Mucosa of stomach (tissue), 1 donor: ENCODE data around the gene STAMBP.

Source experiments
- H3K27me3 ChIP-seq: one replicate; pipeline ENCODE4 v1.7.0; 2013; ENCODE audit warnings: mild to moderate bottlenecking, low read length; ENCODE audit not compliant: control insufficient read depth, insufficient read depth
- H3K36me3 ChIP-seq: one replicate; pipeline ENCODE4 v1.7.0; 2013; ENCODE audit warnings: low read length; ENCODE audit not compliant: control insufficient read depth, insufficient read depth
- H3K4me1 ChIP-seq: one replicate; pipeline ENCODE4 v1.7.0; 2013; ENCODE audit warnings: mild to moderate bottlenecking, low read length; ENCODE audit not compliant: control insufficient read depth, insufficient read depth
- H3K4me3 ChIP-seq: one replicate; pipeline ENCODE4 v1.7.0; 2013; ENCODE audit warnings: low read length
- H3K9ac ChIP-seq: one replicate; pipeline ENCODE4 v1.7.0; 2013; ENCODE audit warnings: mild to moderate bottlenecking, low read length, moderate library complexity
- H3K9me3 ChIP-seq: one replicate; pipeline ENCODE4 v1.7.0; 2013; ENCODE audit warnings: mild to moderate bottlenecking, low read length, moderate library complexity; ENCODE audit not compliant: control insufficient read depth
- donor health status: Pancreatic carcinoma.

The STAMBP gene

DNA sequence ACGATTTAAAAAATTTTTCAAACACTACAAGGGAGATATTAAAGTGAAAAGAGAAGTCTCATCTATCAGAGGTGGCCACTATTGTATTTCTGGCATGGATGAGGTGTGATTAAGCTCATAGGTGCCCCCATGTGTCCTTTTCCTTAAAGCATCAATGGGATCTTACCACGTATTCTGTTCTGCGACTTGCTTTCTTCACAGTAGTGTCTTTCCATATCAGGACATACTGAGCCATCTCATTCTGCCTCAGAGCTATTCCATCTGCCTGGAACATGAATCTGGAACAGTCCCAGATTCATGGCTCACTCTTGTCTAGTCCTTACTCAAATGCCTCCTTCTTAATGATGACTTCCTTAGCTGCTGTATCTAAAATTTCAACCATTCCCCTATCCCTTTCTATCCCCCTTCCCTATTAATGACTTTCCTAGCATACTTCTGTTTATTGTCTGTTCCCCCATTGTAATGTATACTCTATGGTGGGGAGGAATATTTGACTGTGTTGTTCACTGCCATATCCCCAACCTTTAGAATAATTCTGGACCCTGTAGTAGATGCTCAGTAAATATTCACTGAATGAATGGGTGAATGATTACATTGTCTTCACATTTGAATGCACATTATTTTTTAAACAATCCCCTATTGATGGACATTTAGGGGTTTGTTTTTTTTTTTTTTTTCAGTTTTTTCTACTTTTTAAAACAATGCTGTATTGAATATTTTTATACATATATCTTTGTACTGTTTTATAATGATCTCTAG lies 11.1 kb downstream of the STAMBP start:
- peaks cover 12% of the 10 kb centered on the region for H3K4me1 ChIP-seq
- H3K9ac ChIP-seq: no peak overlapping the region
- H3K9me3 ChIP-seq: no peaks in the 10 kb centered on the region
- no peaks in the 10 kb centered on the region for H3K27me3 ChIP-seq
- no peaks in the 10 kb centered on the region for H3K36me3 ChIP-seq
- no peak overlapping the region for H3K4me3 ChIP-seq

DNA sequence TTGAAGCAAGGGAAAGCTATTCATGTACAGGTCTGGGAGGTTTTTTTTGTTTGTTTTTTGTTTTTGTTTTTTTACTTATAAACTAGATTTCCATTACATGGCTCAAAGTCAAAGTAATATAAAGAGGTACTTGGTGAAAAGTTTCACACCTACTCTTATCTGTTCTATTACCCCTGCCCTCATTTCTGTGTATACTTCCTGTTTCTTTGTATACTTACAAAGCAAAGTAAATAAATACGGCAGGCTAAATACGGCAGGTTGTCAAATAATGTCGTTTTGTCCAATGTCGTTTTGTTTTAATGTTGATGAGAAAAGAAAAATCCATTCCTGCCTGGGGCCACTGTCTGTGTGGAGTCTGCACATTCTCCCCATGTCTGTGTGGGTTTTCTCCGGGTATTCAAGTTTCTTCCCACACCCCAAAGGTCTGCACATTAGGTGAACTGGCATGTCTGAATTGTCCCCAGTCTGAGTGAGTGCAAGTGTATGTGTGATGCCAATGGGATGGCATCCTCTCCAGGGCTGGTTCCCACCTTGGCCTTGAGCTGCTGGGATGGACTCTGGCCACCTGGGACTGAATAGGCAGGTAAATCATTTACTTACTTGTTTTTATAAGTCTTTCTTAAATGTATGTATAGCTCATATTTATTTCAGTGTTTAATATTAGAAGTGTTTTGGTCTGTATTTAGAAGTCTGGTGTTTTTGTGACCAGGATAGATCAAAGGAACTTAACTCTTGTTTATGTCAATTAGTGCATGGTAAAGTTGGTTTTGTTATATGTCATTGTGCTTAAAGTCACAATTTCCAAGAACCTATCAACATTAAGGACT lies 13.4 kb downstream of the STAMBP start:
- peaks cover 12% of the 10 kb centered on the region for H3K4me1 ChIP-seq
- H3K4me3 ChIP-seq: no peak overlapping the region
- no peaks in the 10 kb centered on the region for H3K27me3 ChIP-seq
- no peak overlapping the region for H3K9ac ChIP-seq
- no peaks in the 10 kb centered on the region for H3K36me3 ChIP-seq
- no peaks in the 10 kb centered on the region for H3K9me3 ChIP-seq

DNA sequence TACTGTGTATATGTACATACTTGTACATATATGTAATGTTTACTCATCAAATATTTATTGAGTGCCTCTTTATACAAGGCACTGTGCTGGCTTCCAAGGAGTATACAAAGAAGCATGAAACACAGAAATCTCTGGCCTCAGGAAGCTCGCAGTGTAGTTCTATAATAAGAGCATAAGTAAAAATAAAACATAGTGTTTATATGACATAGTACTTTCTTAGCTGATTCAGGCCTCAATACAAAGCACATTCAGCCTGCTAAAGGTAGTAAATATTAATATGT lies 13.9 kb downstream of the STAMBP start:
- Histone ChIP-seq H3K9ac (no peak overlapping the region), H3K36me3 (no peaks in the 10 kb centered on the region), H3K4me3 (no peak overlapping the region), H3K4me1 (peaks cover 12% of the 10 kb centered on the region), H3K27me3 (no peaks in the 10 kb centered on the region), H3K9me3 (no peaks in the 10 kb centered on the region)

DNA sequence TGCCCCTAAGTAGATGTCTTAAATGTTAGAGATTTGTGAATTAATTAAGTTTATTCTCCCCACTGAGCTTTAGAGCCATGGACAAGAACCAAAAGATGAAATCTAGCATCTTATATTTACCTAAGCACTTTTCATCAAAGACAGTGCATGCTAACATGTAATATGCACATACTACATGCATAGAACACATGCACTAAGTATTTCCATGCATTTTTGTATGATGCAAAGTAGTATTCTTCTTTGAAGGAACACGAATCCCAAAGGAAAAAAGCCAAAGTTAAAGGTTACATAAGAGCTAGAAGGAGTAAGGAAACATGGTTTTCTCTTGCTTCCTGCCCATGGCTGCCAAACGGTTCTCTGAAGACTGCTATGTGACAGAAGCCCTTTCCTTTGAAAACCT lies 15.3 kb downstream of the STAMBP start:
- no peaks in the 10 kb centered on the region for H3K36me3 ChIP-seq
- peaks cover 12% of the 10 kb centered on the region for H3K4me1 ChIP-seq
- H3K4me3 ChIP-seq: no peak overlapping the region
- H3K9ac ChIP-seq: no peak overlapping the region
- no peaks in the 10 kb centered on the region for H3K9me3 ChIP-seq
- H3K27me3 ChIP-seq: no peaks in the 10 kb centered on the region

DNA sequence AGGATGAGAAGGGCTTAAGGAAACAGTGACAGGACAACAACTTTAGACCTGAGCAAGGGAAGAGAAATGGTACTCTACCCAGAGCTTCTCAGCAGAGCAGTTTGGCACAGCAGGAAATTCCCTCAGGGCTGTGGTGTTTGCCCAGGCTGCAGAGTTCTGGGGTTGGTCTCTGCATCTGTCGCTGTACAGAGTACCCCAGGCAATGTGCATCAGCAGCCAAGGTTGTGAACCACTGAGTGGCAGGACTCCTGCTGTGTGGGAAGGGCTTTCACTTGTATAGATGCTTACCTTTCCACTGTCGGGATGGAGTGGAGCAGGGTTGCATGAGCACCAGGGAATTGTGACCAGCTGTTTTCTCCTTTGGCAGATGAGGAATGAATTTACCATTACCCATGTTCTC lies 21.2 kb downstream of the STAMBP start:
- Histone ChIP-seq H3K27me3 (no peaks in the 10 kb centered on the region), H3K9ac (no peak overlapping the region), H3K4me1 (no peaks in the 10 kb centered on the region), H3K36me3 (no peaks in the 10 kb centered on the region), H3K4me3 (no peak overlapping the region), H3K9me3 (no peaks in the 10 kb centered on the region)

DNA sequence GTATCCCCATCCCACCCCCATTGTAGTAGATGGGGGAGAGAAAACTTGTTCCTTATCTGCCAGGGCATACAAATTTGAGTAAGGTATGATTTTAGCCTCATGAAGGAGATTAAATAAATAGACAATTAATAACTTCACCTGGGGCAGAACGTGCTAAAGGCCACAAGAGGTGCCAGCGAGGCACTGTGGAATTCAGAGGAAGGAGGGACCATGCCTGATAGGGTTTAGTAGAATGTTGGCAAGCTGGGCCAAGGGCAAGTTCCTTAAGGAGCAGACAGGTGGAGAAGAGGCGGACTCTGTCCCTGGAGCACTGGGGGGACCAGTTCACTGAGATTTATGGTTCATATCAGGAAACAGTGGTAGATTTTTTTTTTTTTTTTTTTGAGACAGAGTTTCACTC lies 22.5 kb downstream of the STAMBP start:
- Histone ChIP-seq H3K36me3 (peaks cover 3% of the 10 kb centered on the region), H3K9ac (no peak overlapping the region), H3K9me3 (no peaks in the 10 kb centered on the region), H3K4me3 (no peak overlapping the region), H3K4me1 (no peaks in the 10 kb centered on the region), H3K27me3 (no peaks in the 10 kb centered on the region)

DNA sequence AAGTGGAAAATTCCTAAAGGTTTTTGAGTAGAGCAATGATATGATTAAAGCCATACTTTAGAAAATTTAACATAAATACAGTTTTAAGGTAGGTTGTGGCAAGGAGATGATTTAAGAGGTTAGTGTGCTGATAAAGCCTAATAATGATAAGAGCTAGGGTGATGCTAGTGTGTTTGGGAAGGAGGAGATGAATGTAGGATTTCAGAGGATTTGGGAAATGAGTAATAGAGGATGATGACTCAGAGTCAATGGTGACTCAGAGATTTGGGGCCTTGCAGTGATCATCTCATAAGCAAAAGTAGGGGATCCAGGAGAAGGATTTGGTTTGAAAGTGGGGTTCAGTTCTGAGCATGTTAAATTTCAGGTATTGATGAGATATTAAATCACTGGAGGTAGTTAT lies 23.3 kb downstream of the STAMBP start:
- Histone ChIP-seq H3K27me3 (no peaks in the 10 kb centered on the region), H3K36me3 (peaks cover 5% of the 10 kb centered on the region), H3K9me3 (no peaks in the 10 kb centered on the region), H3K4me1 (no peaks in the 10 kb centered on the region), H3K4me3 (no peak overlapping the region), H3K9ac (no peak overlapping the region)

DNA sequence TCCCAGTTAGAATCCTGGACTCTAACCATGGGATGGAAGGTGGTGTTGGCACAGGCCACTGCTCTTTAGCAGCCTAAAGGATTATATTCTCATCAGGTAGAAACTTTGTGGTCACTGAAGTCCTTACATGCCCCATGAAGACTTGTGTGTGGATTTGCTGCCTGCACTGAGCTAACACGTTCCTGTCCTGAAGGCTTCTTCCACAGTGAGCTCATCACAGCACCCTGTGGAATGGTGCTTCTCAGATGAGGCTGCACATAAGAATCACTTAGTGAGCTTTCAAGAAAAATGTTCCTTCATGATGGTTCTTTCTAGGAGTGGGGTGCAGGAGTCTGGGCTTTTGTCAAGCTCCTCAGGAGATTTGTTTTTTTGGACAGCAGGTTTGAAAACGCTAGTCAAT lies 26.8 kb downstream of the STAMBP start:
- H3K9ac ChIP-seq: no peak overlapping the region
- H3K36me3 ChIP-seq: peaks cover 10% of the 10 kb centered on the region
- no peaks in the 10 kb centered on the region for H3K9me3 ChIP-seq
- no peaks in the 10 kb centered on the region for H3K4me1 ChIP-seq
- no peaks in the 10 kb centered on the region for H3K27me3 ChIP-seq
- H3K4me3 ChIP-seq: no peak overlapping the region

DNA sequence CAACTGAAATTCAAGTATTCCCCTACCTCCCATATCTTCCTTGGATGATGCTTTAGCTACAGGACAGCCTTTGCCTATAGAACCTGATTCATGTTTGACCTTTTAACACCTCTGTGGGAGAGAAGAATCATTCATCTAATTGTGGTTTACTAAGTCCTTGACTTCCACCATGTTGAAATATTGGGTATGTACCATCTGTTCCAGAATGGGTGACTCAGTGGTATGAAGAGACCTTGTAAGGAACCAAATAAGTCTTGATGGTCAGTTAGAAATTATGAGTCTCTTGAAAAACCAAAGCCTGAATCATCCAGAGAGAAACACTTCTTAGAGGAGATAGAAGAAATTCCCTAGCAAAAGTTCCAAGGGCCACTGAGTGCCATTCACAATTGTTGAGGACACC lies 27.5 kb downstream of the STAMBP start:
- H3K36me3 ChIP-seq: peaks cover 10% of the 10 kb centered on the region

DNA sequence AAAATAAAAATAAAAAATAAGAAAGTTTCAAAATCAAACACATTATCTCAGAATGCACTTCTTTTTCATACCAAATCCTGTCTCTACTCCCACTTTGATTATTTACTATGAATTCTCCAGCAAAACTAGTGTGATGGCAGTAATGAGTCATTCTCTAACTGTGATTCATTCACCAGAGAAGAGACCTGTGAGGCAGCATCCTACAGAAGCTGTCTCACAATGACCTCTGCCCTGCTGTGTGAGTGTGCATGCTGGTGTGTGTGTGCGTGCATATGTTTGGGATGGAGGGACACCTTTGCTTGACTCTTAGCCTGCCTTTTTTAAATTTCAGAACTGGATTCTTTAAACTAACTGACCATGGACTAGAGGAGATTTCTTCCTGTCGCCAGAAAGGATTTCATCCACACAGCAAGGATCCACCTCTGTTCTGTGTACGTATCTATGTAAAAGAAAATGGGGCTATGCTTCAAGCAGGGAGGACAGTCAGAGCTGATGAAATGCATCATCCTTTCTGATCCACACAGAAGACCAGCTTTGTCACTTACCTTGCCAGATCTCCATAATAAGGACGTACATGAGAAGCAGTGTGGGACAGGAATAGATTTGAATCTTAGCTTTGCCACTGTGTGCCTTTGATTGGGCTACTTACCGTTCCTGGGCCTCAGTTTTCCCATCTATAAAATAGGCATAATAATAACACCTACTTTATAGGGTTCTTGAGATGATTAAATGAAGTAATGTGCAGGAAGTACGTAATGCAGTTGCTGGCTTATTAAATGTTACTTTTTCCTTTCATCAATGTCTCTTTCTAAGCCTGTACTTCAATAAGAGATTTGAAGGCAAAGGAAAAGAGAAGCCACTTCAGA lies 31.2 kb downstream of the STAMBP start:
- Histone ChIP-seq H3K4me3 (no peak overlapping the region), H3K27me3 (no peaks in the 10 kb centered on the region), H3K36me3 (peaks cover 21% of the 10 kb centered on the region), H3K9me3 (no peaks in the 10 kb centered on the region), H3K4me1 (no peaks in the 10 kb centered on the region), H3K9ac (no peak overlapping the region)

More for the DNA sequence above, 27.5 kb downstream of the STAMBP start:
- Histone ChIP-seq H3K4me1 (no peaks in the 10 kb centered on the region), H3K9ac (no peak overlapping the region), H3K9me3 (no peaks in the 10 kb centered on the region), H3K27me3 (no peaks in the 10 kb centered on the region), H3K4me3 (no peak overlapping the region)

DNA sequence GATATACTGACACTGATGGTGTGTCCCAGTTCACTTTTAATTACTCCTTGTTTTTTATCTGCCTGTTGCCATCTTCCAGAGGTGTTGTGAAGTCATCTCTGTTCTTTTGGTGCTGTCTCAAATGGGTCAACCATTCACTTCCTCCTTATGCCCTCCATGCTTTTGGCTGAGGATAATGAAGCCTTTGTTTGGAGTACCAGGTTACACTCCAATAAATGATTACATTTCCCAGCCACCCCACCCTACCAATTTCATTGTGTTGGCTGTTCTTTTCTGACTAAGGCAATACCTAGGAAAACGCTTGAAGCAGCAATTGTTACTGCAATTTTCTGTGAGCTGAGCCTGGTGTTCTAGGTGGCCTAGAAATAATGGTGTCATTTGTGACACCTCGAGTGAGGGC lies 34.2 kb downstream of the STAMBP start:
- Histone ChIP-seq H3K9ac (no peak overlapping the region), H3K27me3 (no peaks in the 10 kb centered on the region), H3K9me3 (no peaks in the 10 kb centered on the region), H3K36me3 (peaks cover 12% of the 10 kb centered on the region), H3K4me3 (no peak overlapping the region), H3K4me1 (no peaks in the 10 kb centered on the region)
